Smooth muscle cell (in vitro differentiated cells): ENCODE results near the gene UXS1. TPM values are rescaled to one million over a fixed set of nuclear protein-coding genes. Genes with fewer than 3 reads are reported as not detected.
"Not testable (repeated sequence)": the region's sequence is repeated elsewhere in the genome, so short reads cannot be mapped to it uniquely, and the experiment has no call there.

Source experiments
- DNase-seq: peaks from one replicate; lab custom pipeline; 2025; ENCODE audit not compliant: unreplicated experiment; lab: John Stamatoyannopoulos, UW
- H2AFZ ChIP-seq: fragments of 200-600 bp; sonication (generic); 2 replicates; pipeline ENCODE4 v1.6.0; 2016; ENCODE audit warnings: antibody characterized with exemption, low read depth, mild to moderate bottlenecking
- H3F3A ChIP-seq: fragments of 200-600 bp; sonication (generic); 2 replicates; pipeline ENCODE4 v1.6.0; 2017; ENCODE audit warnings: antibody characterized with exemption, low read depth
- H3K27ac ChIP-seq: fragments of 200-600 bp; sonication (generic); 2 replicates; pipeline ENCODE4 v1.5.1; 2016; ENCODE audit warnings: low read depth, mild to moderate bottlenecking
- H3K27me3 ChIP-seq: fragments of 200-600 bp; sonication (generic); 2 replicates; pipeline ENCODE4 v1.6.1; 2016; ENCODE audit warnings: low read depth, mild to moderate bottlenecking
- H3K36me3 ChIP-seq: fragments of 200-600 bp; sonication (generic); 2 replicates; pipeline ENCODE4 v1.5.1; 2016; ENCODE audit warnings: low read depth
- H3K4me1 ChIP-seq: fragments of 200-600 bp; sonication (generic); 2 replicates; pipeline ENCODE4 v1.5.1; 2016; ENCODE audit warnings: low read depth
- H3K4me2 ChIP-seq: fragments of 200-600 bp; sonication (generic); 2 replicates; pipeline ENCODE4 v1.6.0; 2016; ENCODE audit warnings: mild to moderate bottlenecking
- H3K4me3 ChIP-seq: fragments of 200-600 bp; sonication (generic); 2 replicates; pipeline ENCODE4 v1.5.1; 2016; ENCODE audit warnings: mild to moderate bottlenecking
- H3K79me2 ChIP-seq: fragments of 200-600 bp; sonication (generic); 2 replicates; pipeline ENCODE4 v1.6.0; 2016; ENCODE audit warnings: low read depth, mild to moderate bottlenecking
- H3K9ac ChIP-seq: fragments of 200-600 bp; sonication (generic); 2 replicates; pipeline ENCODE4 v1.6.0; 2016; ENCODE audit warnings: low read depth
- H3K9me3 ChIP-seq: fragments of 200-600 bp; sonication (generic); replicated peaks from 2 replicates; pipeline ENCODE4 v1.5.1; 2016; ENCODE audit warnings: low read depth
- H4K20me1 ChIP-seq: fragments of 200-600 bp; sonication (generic); 2 replicates; pipeline ENCODE4 v1.6.0; 2016; ENCODE audit warnings: low read depth
- WGBS: methylation state at CpG from one replicate; pipeline ENCODE4 v1.1.7; 2016; ENCODE audit warnings: low lambda C conversion rate; 5-methylcytosine and 5-hydroxymethylcytosine counted together
- polyA plus RNA-seq: library from polyadenylated mRNA; unstranded; fragments of >200 nt; fragmentation: Nextera tagmentation; extraction: Ambion mirVana; gene quantifications from 2 replicates; pipeline ENCODE4 v1.2.1, GENCODE V29; 2016
- total RNA-seq: library from RNA; depleted of rRNA; stranded (reverse); fragments of >200 nt; gene quantifications from 2 replicates; pipeline ENCODE4 v1.2.3, GENCODE V29; 2014
- TF ChIP-seq, protein P1 (sequence below): fragments of 200-600 bp; sonication (generic); IDR thresholded peaks from 2 replicates; pipeline ENCODE4 v1.5.1; 2017; ENCODE audit warnings: borderline replicate concordance, mild to moderate bottlenecking, antibody characterized with exemption; ENCODE audit not compliant: insufficient read depth, poor library complexity, severe bottlenecking

Gene UXS1
- total RNA-seq (20.6 and 22.2 TPM in 2 replicates), polyA plus RNA-seq (33.5 and 40.1 TPM in 2 replicates)

DNA sequence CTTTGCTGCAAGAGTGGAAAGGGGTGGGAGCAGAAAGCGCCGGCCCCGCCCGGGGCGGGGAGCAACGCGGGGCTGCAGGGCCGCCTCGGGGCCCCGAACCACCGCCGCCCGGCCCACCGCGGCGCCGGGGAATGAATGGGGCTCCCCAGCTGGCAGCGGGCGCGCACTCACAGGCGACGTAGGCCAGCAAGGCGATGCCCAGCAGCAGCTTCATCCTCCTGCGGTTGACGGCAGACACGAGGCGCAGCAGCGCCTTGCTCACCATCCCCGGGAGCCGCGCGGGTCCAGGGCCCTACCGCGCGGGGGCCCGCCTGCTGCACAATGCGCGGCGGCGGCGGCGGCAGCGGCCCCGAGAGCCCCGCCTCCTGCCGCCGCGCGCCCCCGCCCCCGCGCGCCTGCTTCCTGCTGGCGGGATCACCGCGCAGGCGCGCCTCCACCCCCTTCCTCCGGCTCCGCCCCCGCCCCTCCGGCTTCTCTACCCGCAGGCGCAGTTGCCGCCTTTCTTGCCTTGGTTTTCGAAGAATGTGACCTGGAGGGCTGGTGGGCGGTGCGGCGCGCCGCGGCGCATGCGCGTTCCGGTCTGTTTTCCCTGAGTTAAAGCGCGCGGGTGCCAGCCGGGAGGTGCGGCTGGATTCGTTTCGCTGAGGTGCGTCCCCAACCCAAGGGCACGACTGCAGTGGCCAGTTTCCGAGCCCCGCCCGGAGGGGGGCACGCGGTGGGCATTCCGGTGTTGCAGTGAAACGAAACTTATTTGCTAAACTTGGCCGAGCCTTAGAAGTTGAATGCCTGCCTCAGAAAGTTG lies at the start of gene UXS1:
Gene UXS1, minus strand, starts transcription at position 325 of the 802 bp plus-strand sequence. Its CDS starts 60 bp downstream, at position 265.
- Histone ChIP-seq H3K27me3 (no peaks in the 10 kb centered on the region), H3F3A (no peaks in the 10 kb centered on the region), H3K4me1 (peaks cover 12% of the 10 kb centered on the region), H3K9me3 (no peaks in the 10 kb centered on the region), H3K27ac (peak within 1 kb of the TSS; percentile 63), H3K79me2 (peaks cover 26% of the 10 kb centered on the region), H3K4me2 (peak within 1 kb of the TSS; percentile 99), H3K4me3 (peak within 1 kb of the TSS; percentile 98), H4K20me1 (peaks cover 19% of the 10 kb centered on the region), H3K9ac (peak within 1 kb of the TSS; percentile 84), H2AFZ (peak within 1 kb of the TSS; percentile 97), H3K36me3 (no peaks in the 10 kb centered on the region)
- TF ChIP-seq, protein P1, sequence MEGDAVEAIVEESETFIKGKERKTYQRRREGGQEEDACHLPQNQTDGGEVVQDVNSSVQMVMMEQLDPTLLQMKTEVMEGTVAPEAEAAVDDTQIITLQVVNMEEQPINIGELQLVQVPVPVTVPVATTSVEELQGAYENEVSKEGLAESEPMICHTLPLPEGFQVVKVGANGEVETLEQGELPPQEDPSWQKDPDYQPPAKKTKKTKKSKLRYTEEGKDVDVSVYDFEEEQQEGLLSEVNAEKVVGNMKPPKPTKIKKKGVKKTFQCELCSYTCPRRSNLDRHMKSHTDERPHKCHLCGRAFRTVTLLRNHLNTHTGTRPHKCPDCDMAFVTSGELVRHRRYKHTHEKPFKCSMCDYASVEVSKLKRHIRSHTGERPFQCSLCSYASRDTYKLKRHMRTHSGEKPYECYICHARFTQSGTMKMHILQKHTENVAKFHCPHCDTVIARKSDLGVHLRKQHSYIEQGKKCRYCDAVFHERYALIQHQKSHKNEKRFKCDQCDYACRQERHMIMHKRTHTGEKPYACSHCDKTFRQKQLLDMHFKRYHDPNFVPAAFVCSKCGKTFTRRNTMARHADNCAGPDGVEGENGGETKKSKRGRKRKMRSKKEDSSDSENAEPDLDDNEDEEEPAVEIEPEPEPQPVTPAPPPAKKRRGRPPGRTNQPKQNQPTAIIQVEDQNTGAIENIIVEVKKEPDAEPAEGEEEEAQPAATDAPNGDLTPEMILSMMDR = no peak
- peak; percentile 95 for DNase-seq
- WGBS = 1% methylated on average over 61 of the region's 93 CpGs

DNA sequence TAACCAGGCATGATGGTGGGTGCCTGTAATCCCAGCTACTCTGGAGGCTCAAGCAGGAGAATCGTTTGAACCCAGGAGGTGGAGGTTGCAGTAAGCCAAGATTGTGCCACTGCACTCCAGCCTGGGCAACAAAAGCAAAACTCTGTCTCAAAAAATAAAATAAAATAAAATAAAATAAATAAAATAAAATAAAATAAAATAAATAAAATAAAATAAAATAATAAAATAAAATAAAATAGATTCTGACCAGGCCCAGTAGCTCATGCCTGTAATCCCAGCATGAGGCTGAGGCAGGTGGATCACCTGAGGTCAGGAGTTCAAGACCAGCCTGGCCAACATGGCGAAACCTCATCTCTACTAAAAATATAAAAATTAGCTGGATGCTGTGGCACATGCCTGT lies 45.4 kb upstream of the UXS1 start:
- not testable (repeated sequence) for H3K4me2 ChIP-seq, H3K9me3 ChIP-seq, H3K27me3 ChIP-seq, H3K79me2 ChIP-seq, H3K4me1 ChIP-seq, H2AFZ ChIP-seq, H4K20me1 ChIP-seq, H3K9ac ChIP-seq, H3K4me3 ChIP-seq, H3K36me3 ChIP-seq, H3K27ac ChIP-seq, DNase-seq, H3F3A ChIP-seq
- 92% methylated on average over 2 of the region's 2 CpGs for WGBS

DNA sequence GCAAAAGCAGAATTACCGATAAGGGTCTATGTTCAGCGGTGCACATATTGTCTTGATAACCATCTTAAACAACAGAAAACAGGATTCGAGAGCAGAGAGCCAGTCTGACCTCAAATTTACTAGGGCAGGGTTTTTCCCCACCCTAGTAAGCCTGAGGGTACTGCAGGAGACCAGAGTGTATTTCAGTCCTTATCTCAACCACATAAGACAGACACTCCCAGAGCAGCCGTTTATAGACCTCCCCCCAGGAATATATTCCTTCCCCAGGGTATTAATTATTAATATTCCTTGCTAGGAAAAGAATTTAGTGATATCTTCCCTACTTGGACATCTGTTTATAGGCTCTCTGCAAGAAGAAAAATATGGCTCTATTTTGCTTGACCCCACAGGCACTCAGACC lies 41.3 kb upstream of the UXS1 start:
- H3K79me2 ChIP-seq, H3K9me3 ChIP-seq, H3K4me2 ChIP-seq, H3F3A ChIP-seq, H3K9ac ChIP-seq, H3K27me3 ChIP-seq, H3K4me3 ChIP-seq, H2AFZ ChIP-seq, H3K36me3 ChIP-seq, H3K27ac ChIP-seq, DNase-seq, H4K20me1 ChIP-seq, H3K4me1 ChIP-seq: not testable (repeated sequence)
- WGBS = 88% methylated on average over 4 of the region's 4 CpGs

DNA sequence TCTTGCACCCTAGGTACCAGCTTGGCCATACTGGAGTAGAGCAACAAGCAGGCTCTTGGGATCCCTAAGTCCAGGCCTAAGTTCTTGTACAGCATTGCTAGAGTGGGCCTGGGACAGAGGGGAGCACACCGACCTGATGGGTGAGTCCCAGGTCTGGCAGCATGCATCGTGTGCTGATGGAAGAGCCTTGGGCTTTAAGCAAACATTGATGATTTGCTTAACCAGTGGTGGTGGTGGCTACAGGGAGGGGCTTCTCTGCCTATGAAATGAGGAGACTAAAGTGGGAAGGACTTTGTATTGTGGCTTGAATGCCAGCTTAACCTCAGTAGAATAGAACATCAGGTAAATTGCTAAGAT lies 39.2 kb upstream of the UXS1 start:
- Histone ChIP-seq H3K9me3 (peaks cover 4% of the 10 kb centered on the region), H3K36me3 (no peaks in the 10 kb centered on the region), H4K20me1 (no peaks in the 10 kb centered on the region), H3F3A (no peaks in the 10 kb centered on the region), H2AFZ (no peak overlapping the region), H3K4me2 (no peak overlapping the region), H3K4me3 (no peak overlapping the region), H3K9ac (no peak overlapping the region), H3K79me2 (no peaks in the 10 kb centered on the region), H3K4me1 (no peaks in the 10 kb centered on the region), H3K27ac (no peak overlapping the region), H3K27me3 (no peaks in the 10 kb centered on the region)
- WGBS = 82% methylated on average over 2 of the region's 2 CpGs
- no peak for DNase-seq
- TF ChIP-seq, protein P1 = no peak
